Tibial artery (tissue), 4 donors: ENCODE results near the gene EPHB2.

Experiments used
- DNase-seq, 2 donors: peaks; one replicate each; pipeline ENCODE4 v3.0.0-alpha.2; 2019
- H3K27ac ChIP-seq, 2 donors: fragments of 200-600 bp; sonication (generic) in 1 of 2; 1 replicate in 1 of 2; 2 replicates in 1 of 2; pipeline ENCODE4 v1.5.1; 2018 to 2019; ENCODE audit warnings: mild to moderate bottlenecking in 1 of 2
- H3K27me3 ChIP-seq, 2 donors: fragments of 200-600 bp; sonication (generic) in 1 of 2; one replicate each; pipeline versions ENCODE4 v1.5.1 to v1.6.0; 2016 to 2019
- H3K36me3 ChIP-seq, 3 donors: fragments of 200-600 bp; sonication (generic) in 2 of 3; one replicate each; pipeline ENCODE4 v1.5.1; 2016 to 2019; ENCODE audit warnings: mild to moderate bottlenecking in 2 of 3
- H3K4me1 ChIP-seq, 4 donors: fragments of 200-600 bp; sonication (generic) in 2 of 4; 1 replicate in 3 of 4; 2 replicates in 1 of 4; pipeline ENCODE4 v1.5.1; 2016 to 2019
- H3K4me3 ChIP-seq, 2 donors: fragments of 200-600 bp; sonication (generic) in 1 of 2; 1 replicate in 1 of 2; 2 replicates in 1 of 2; pipeline ENCODE4 v1.5.1; 2018 to 2019; ENCODE audit warnings: mild to moderate bottlenecking in 2 of 2
- H3K9me3 ChIP-seq, 3 donors: fragments of 200-600 bp; sonication (generic) in 1 of 3; one replicate each; pipeline ENCODE4 v1.5.1; 2016 to 2019
- CTCF ChIP-seq, 2 experiments: fragments of 200-600 bp in 1 of 2; fragments of 450-650 bp in 1 of 2; IDR thresholded peaks; one replicate each; pipeline ENCODE4 v1.5.1; 2017 to 2019; ENCODE audit warnings: antibody characterized with exemption in 2 of 2, mild to moderate bottlenecking in 1 of 2, moderate library complexity in 1 of 2
- intact Hi-C: fragments of 100-400 bp; cut with DNase I; formaldehyde crosslinking; loops from one replicate; pipeline ENCODE4 v1.15.0; 2023; ENCODE audit warnings: low total_unique reads

EPHB2 gene

DNA sequence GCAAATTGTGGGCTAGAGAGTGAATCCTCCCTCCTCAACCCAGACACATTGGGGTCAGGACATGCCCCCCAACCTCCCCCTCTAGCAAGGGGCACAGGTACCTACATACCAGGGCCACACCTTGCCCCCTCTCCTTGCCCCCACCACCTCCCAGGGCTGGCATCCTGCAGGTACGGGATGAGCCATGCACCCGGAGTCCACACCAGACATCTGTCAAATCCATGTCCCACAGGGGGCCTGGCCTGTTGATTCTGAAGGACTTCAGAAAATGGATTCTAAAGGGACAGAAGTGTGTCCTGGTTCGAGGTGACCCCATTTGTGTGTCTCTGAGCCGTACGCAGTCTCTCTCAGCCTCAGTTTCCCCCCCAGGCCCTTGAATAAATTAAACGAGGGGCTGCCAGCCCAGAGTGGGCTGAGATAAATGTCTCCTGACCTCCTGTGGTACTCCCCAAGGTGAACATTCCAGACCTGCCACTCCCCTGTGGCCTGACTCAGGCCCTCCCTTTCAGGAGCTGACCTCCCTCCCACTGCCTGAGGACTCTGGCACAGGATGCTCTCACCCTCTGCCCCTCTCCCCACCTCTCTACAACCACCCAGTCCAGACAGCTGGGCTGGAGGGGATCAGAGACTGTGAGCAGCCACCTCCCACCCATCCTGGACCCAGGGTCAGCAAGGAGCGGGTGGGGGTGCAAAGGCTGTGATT, 94.5 kb downstream of the EPHB2 start:
- H3K4me1 ChIP-seq: peaks cover 0 to 15% (median 6%) of the 10 kb centered on the region in 4 donors
- no peak for TF ChIP-seq CTCF (IDR thresholded peaks at IDR 0.05)
- no peaks in the 10 kb centered on the region for H3K36me3 ChIP-seq

DNA sequence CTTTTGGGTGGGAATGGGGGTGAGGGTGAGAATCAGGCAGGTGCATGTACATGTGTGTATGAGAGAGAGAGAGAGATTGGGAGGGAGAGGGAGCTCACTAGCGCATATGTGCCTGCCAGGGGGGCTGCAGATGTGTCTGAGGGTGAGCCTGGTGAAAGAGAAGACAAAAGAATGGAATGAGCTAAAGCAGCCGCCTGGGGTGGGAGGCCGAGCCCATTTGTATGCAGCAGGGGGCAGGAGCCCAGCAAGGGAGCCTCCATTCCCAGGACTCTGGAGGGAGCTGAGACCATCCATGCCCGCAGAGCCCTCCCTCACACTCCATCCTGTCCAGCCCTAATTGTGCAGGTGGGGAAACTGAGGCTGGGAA, 95.0 kb downstream of the EPHB2 start:
- no peak for TF ChIP-seq CTCF (IDR thresholded peaks at IDR 0.05)
- Histone ChIP-seq H3K4me1 (peaks cover 0 to 15% (median 6%) of the 10 kb centered on the region in 4 donors), H3K27ac (no peak overlapping the region), H3K9me3 (no peaks in the 10 kb centered on the region), H3K4me3 (no peak overlapping the region), H3K36me3 (no peaks in the 10 kb centered on the region), H3K27me3 (peaks cover 0 to 10% of the 10 kb centered on the region in 2 donors)
- DNase-seq: no peak
- intact Hi-C loops: no loop called here

More for the DNA sequence above, 94.5 kb downstream of the EPHB2 start:
- Histone ChIP-seq H3K4me3 (no peak overlapping the region), H3K27ac (no peak overlapping the region), H3K27me3 (peaks cover 0 to 10% of the 10 kb centered on the region in 2 donors), H3K9me3 (no peaks in the 10 kb centered on the region)
- no peak for DNase-seq
- intact Hi-C loops: no loop called here

- TF ChIP-seq CTCF (IDR thresholded peaks at IDR 0.05): no peak
- no peaks in the 10 kb centered on the region for H3K36me3 ChIP-seq
- H3K27me3 ChIP-seq: peaks cover 0 to 10% of the 10 kb centered on the region in 2 donors
- intact Hi-C loops: no loop called here
- DNase-seq: no peak
- H3K9me3 ChIP-seq: no peaks in the 10 kb centered on the region
- no peak overlapping the region for H3K27ac ChIP-seq
- H3K4me1 ChIP-seq: peaks cover 0 to 15% (median 6%) of the 10 kb centered on the region in 4 donors
- H3K4me3 ChIP-seq: no peak overlapping the region
These were observed 95.9 kb downstream of the EPHB2 start for GRCh38 chr1:22806584-22806983.

DNA sequence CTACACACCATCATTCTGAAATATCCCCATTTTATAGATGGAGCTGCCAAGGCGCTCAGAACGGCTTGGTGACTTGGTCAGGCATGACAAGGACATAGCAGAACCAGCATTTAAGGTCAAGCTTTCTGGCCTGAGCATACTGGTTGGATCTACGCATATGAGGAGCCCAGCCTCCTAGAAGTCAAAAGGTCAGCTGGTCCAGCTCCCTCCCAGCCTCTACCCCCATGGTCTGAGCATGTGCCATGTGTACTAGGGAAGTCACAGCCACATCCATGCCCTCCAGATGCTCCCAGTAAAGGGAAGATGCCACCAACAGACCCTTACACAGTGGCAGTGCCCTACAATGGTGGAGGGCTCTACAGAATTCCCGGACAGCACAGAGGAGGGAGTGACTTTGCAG, 96.7 kb downstream of the EPHB2 start:
- Histone ChIP-seq H3K4me3 (no peak overlapping the region), H3K9me3 (no peaks in the 10 kb centered on the region), H3K36me3 (no peaks in the 10 kb centered on the region), H3K27ac (no peak overlapping the region), H3K27me3 (peaks cover 0 to 6% of the 10 kb centered on the region in 2 donors), H3K4me1 (peaks cover 0 to 15% (median 6%) of the 10 kb centered on the region in 4 donors)
- intact Hi-C loops: no loop called here
- no peak for DNase-seq
- no peak for TF ChIP-seq CTCF (IDR thresholded peaks at IDR 0.05)

DNA sequence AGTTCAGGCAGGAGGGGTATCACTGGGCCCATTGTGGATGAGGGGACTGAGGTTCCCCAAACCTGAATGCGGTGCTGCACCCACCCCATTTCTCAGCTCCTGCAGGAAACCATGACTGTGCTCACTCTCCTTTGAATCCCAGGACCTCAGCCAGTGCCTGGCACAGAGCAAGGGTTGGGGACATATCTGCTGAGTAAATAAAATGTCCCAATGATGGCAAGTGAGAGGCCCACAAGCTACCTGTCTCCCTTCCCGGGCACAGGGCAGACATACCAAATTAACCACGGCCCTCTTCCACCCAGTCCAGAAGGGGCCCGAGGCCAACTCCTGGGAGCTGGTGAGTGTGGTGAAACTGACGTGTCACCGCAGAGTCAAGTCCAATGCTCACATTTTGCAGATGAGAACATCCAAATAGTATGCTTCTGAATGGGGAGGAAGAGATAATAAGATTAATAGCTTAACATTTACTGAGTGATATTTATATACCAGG, 97.6 kb downstream of the EPHB2 start:
- Histone ChIP-seq H3K4me1 (peaks cover 0 to 15% (median 6%) of the 10 kb centered on the region in 4 donors), H3K36me3 (no peaks in the 10 kb centered on the region), H3K27ac (peak overlapping the region; percentile 17 to 56), H3K4me3 (no peak overlapping the region), H3K9me3 (no peaks in the 10 kb centered on the region), H3K27me3 (peaks cover 0 to 3% of the 10 kb centered on the region in 2 donors)
- no peak for TF ChIP-seq CTCF (IDR thresholded peaks at IDR 0.05)
- intact Hi-C loops: no loop called here
- DNase-seq: peak in 1 of 2 donors; percentile 46
